Measurements from ENCODE around the gene SULF2. TPM values are rescaled to one million over a fixed set of nuclear protein-coding genes. Genes with fewer than 3 reads are reported as not detected.

Gene SULF2
- total and polyA plus RNA-seq, 2 of the 13 experiments (the other 11 are each of a cell fraction or from before 2014, with no cell fraction given) = 7.2 to 50.9 TPM

DNA sequence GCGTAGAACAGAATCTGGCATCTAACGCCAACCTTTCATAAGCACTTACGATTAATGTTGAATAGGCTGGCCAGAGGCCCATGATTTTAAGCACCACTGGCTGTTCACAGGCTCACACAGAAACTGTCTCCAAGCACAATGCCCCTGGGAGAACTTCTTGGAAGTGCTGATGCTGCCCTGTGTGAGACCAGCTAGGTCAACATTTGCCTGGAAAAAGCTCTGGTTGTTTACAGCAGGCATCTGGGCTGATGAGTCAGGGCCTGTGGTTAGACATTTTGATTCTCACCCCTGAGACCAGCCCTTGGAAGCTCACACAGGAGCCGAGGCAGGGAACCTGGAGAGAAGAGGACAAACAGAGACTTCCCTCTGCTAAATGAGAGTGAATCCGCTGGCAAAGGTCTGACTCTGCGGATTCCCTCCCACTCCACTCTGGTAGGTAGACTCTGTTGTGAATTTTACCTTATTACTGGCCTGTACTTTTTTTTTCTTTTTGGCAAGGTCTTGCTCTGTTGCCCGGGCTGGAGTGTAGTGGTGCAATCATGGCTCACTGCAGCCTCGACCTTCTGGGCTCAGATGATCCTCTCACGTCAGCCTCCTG, 6.8 kb upstream of the SULF2 start:
- Histone ChIP-seq H3K4me3 (replicated peaks in 1 of 3; ENCODE audit: insufficient read depth in 1 of 3, low read depth in 2 of 3, low read length in 3 of 3) (no peak overlapping the region), H3K27me3 (ENCODE audit: control insufficient read depth in 1 of 2, insufficient read depth in 2 of 2, low read length in 2 of 2) (peaks cover 2 to 39% of the 10 kb centered on the region in 2 experiments; a peak in 4 of 5 replicates), H3K9ac (ENCODE audit: insufficient read depth, low read depth, low read length) (no peak overlapping the region), H3K27ac (ENCODE audit: extremely low read length, insufficient read depth, low read length) (no peak overlapping the region), H3K79me2 (ENCODE audit: insufficient read depth, low read length) (no peaks in the 10 kb centered on the region), H3K36me3 (replicated peaks in 1 of 2; ENCODE audit: control insufficient read depth in 1 of 2, insufficient read depth in 2 of 2, low read length in 2 of 2) (no peaks in the 10 kb centered on the region), H4K20me1 (ENCODE audit: insufficient read depth, low read length) (no peaks in the 10 kb centered on the region), H3K9me3 (ENCODE audit: low read length) (no peaks in the 10 kb centered on the region), H3K4me1 (ENCODE audit: insufficient read depth, low read length) (peaks cover 1% of the 10 kb centered on the region), H3K4me2 (ENCODE audit: low read depth, low read length) (no peak overlapping the region), H2AFZ (ENCODE audit: low read length) (no peak overlapping the region)
- POLR2A ChIA-PET = no interaction called here
- in situ Hi-C loops (cut with HindIII; ENCODE audit: extremely low pct_ligation_motif_present, low pct_unique_long_range_greater_than_20kb) = no loop called here
- CTCF ChIA-PET (ENCODE audit: low intra/inter-chr PET ratio, low total read pairs) = no interaction called here
- intact Hi-C loops (cut with micrococcal nuclease; ENCODE audit: unreplicated experiment) = no loop called here
- no peak for DNase-seq (ENCODE audit: low spot score)
- FAIRE-seq = no peak
- ATAC-seq = peak; percentile 31; the same call in 1 of the 3 replicates
- 44% methylated on average over 9 of the region's 9 CpGs for WGBS (ENCODE audit: low lambda C conversion rate)
- BruUV-seq (replicated peaks) = no TSS peak
- peak; percentile 48; the same call in 1 of the 2 replicates for TF ChIP-seq FOSL2 (CRISPR knock-in tag; IDR thresholded peaks at IDR 0.05)
- TF ChIP-seq ZNF772 (CRISPR knock-in tag; IDR thresholded peaks at IDR 0.05) = no peak
- TF ChIP-seq, protein P1, sequence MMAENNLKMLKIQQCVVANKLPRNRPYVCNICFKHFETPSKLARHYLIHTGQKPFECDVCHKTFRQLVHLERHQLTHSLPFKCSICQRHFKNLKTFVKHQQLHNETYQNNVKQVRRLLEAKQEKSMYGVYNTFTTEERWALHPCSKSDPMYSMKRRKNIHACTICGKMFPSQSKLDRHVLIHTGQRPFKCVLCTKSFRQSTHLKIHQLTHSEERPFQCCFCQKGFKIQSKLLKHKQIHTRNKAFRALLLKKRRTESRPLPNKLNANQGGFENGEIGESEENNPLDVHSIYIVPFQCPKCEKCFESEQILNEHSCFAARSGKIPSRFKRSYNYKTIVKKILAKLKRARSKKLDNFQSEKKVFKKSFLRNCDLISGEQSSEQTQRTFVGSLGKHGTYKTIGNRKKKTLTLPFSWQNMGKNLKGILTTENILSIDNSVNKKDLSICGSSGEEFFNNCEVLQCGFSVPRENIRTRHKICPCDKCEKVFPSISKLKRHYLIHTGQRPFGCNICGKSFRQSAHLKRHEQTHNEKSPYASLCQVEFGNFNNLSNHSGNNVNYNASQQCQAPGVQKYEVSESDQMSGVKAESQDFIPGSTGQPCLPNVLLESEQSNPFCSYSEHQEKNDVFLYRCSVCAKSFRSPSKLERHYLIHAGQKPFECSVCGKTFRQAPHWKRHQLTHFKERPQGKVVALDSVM (CRISPR knock-in tag; IDR thresholded peaks at IDR 0.05) = no peak
- no peak for TF ChIP-seq ZNF720 (CRISPR knock-in tag; IDR thresholded peaks at IDR 0.05)
- no peak for TF ChIP-seq SP2 (CRISPR knock-in tag; IDR thresholded peaks at IDR 0.05)
- TF ChIP-seq MTF1 (CRISPR knock-in tag; IDR thresholded peaks at IDR 0.05) = no peak
- no peak for TF ChIP-seq GATA4 (IDR thresholded peaks at IDR 0.05; ENCODE audit: borderline replicate concordance, low read depth)
- no peak for TF ChIP-seq ZFYVE20 (CRISPR knock-in tag; IDR thresholded peaks at IDR 0.05; ENCODE audit: borderline replicate concordance, low read depth)
- TF ChIP-seq SAP130 (CRISPR knock-in tag; IDR thresholded peaks at IDR 0.05; ENCODE audit: low read depth) = no peak
- TF ChIP-seq ZNF224 (CRISPR knock-in tag; IDR thresholded peaks at IDR 0.05) = no peak
- TF ChIP-seq GFI1 (CRISPR knock-in tag; IDR thresholded peaks at IDR 0.05; ENCODE audit: borderline replicate concordance) = no peak
- no peak for TF ChIP-seq ZNF569 (CRISPR knock-in tag; IDR thresholded peaks at IDR 0.05; ENCODE audit: borderline replicate concordance)
- TF ChIP-seq, protein P2, sequence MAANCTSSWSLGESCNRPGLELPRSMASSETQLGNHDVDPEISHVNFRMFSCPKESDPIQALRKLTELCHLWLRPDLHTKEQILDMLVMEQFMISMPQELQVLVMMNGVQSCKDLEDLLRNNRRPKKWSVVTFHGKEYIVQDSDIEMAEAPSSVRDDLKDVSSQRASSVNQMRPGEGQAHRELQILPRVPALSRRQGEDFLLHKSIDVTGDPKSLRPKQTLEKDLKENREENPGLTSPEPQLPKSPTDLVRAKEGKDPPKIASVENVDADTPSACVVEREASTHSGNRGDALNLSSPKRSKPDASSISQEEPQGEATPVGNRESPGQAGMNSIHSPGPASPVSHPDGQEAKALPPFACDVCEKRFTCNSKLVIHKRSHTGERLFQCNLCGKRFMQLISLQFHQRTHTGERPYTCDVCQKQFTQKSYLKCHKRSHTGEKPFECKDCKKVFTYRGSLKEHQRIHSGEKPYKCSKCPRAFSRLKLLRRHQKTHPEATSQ (CRISPR knock-in tag; IDR thresholded peaks at IDR 0.05; ENCODE audit: borderline replicate concordance) = no peak
- no peak for TF ChIP-seq CC2D1A (CRISPR knock-in tag; IDR thresholded peaks at IDR 0.05)
- TF ChIP-seq, protein P3, sequence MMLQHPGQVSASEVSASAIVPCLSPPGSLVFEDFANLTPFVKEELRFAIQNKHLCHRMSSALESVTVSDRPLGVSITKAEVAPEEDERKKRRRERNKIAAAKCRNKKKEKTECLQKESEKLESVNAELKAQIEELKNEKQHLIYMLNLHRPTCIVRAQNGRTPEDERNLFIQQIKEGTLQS (CRISPR knock-in tag; IDR thresholded peaks at IDR 0.05) = no peak
- TF ChIP-seq ZNF776 (CRISPR knock-in tag; IDR thresholded peaks at IDR 0.05) = no peak
- TF ChIP-seq ZNF775 (CRISPR knock-in tag; IDR thresholded peaks at IDR 0.05; ENCODE audit: borderline replicate concordance) = no peak
- no peak for TF ChIP-seq ZNF326 (CRISPR knock-in tag; IDR thresholded peaks at IDR 0.05; ENCODE audit: borderline replicate concordance)
- TF ChIP-seq PHF20 (CRISPR knock-in tag; IDR thresholded peaks at IDR 0.05) = no peak
- TF ChIP-seq, protein P4, sequence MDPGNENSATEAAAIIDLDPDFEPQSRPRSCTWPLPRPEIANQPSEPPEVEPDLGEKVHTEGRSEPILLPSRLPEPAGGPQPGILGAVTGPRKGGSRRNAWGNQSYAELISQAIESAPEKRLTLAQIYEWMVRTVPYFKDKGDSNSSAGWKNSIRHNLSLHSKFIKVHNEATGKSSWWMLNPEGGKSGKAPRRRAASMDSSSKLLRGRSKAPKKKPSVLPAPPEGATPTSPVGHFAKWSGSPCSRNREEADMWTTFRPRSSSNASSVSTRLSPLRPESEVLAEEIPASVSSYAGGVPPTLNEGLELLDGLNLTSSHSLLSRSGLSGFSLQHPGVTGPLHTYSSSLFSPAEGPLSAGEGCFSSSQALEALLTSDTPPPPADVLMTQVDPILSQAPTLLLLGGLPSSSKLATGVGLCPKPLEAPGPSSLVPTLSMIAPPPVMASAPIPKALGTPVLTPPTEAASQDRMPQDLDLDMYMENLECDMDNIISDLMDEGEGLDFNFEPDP (CRISPR knock-in tag; conservative IDR thresholded peaks at IDR 0.05) = 0 out of 2 replicates have a peak, but pooled peaks have one; percentile 32
- no peak for TF ChIP-seq RCOR2 (CRISPR knock-in tag; IDR thresholded peaks at IDR 0.05)

Measured in HepG2 (cell line).